ENCODE measurements around the gene GNPTG.
A peak's percentile ranks its signal among the peaks of the same experiment; 100 is the strongest.

- TF ChIP-seq POLR2A (IDR thresholded peaks at IDR 0.05) (no peak), EP300 (IDR thresholded peaks at IDR 0.05) (no peak), CTCF (IDR thresholded peaks at IDR 0.05) (peak in 2 of 5 experiments; percentile 9 to 14)
These were observed 13.5 kb upstream of the GNPTG start for GRCh38 chr16:1338119-1338730.
